Measurements from ENCODE around the gene RESF1.

RESF1 gene

GRCh38 chr12:31974673-31975072 is 15.5 kb downstream of the RESF1 start:
- TF ChIP-seq POLR2A (IDR thresholded peaks at IDR 0.05; ENCODE audit: low read depth, low read length) = no peak
- no peak for DNase-seq (ENCODE audit: insufficient read length, low spot score)
- no peak for FAIRE-seq

GRCh38 chr12:31984806-31985591 is 25.8 kb downstream of the RESF1 start:
- DNase-seq (ENCODE audit: insufficient read length, low spot score) (no peak), FAIRE-seq (no peak)
- no peak for TF ChIP-seq POLR2A (IDR thresholded peaks at IDR 0.05; ENCODE audit: low read depth, low read length)

GRCh38 chr12:31985832-31986231 is 26.6 kb downstream of the RESF1 start:
- no peak for TF ChIP-seq POLR2A (IDR thresholded peaks at IDR 0.05; ENCODE audit: low read depth, low read length)
- FAIRE-seq (no peak), DNase-seq (ENCODE audit: insufficient read length, low spot score) (no peak)

DNA sequence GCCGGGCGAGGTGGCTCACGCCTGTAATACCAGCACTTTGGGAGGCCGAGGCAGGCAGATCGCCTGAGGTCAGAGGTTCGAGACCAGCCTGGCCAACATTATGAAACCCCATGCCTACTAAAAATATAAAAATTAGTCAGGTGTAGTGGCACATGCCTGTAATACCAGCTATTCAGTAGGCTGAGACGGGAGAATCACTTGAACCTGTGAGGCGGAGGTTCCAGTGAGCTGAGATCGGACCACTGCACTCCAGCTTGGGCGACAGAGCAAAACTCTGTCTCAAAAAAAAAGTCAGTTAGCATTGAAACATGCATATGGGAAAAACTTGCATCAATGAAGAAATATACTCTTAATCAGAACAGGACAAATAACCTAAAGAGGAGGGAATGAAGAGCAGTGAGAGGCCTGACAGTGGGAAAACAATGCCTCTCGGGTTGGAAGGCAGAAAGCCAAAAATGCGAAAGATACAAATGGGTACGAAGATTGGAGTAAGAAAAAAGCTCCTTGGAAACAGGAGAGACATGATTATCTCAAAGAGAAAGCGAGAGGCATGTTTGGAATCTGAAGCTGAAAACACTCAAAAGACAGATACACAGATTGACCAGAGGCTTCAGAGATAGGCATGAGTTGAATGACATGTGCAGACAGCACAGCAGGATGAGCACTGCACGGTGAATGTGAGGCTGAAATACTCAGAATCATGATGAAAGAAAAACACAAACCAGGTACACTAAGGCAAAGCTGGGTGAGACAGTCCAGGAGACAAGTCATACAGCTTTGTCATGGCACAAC is 30.6 kb downstream of the RESF1 start:
- TF ChIP-seq POLR2A (IDR thresholded peaks at IDR 0.05; ENCODE audit: low read depth, low read length) = no peak
- FAIRE-seq = no peak
- no peak for DNase-seq (ENCODE audit: insufficient read length, low spot score)

- FAIRE-seq (no peak), DNase-seq (ENCODE audit: insufficient read length, low spot score) (no peak)
- TF ChIP-seq POLR2A (IDR thresholded peaks at IDR 0.05; ENCODE audit: low read depth, low read length) = no peak
Measured at GRCh38 chr12:31991146-31991545, 31.9 kb downstream of the RESF1 start.

DNA sequence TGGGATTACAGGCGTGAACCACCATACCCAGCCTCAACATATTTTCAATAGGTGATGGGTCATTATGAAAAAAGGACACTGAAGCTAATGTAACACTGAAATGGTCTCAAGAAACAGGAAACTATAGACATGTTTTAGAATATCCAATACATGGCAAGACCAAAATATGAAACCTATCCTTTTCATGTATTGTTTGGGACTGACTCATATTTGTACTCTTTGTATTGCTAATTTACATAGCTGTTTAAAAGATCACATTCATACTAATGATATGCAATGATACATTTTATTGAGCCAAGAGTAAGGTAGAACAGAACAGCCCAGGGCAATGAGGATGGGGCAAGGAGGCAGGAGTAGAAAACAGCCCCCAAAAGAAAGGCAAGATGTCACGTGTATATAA is 32.6 kb downstream of the RESF1 start:
- FAIRE-seq (no peak), DNase-seq (ENCODE audit: insufficient read length, low spot score) (no peak)
- TF ChIP-seq POLR2A (IDR thresholded peaks at IDR 0.05; ENCODE audit: low read depth, low read length) = no peak

DNA sequence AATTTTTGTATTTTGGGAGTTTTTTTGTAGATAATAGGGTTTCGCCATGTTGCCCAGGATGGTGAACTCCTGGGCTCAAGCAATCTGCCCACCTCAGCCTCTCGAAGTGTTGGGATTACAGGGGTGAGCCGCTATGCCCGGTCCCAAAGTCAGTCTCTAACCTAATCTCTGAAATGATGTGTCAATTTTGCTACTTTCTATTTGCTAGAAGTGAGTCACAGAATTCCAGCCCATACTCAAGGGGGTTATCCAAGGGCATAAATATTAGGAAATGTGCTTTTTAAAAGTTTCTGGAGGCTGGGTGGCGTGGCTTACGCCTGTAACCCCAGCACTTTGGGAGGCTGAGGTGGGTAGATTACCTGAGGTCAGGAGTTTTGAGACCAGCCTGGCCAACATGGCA is 40.5 kb downstream of the RESF1 start:
- no peak for FAIRE-seq
- no peak for TF ChIP-seq POLR2A (IDR thresholded peaks at IDR 0.05; ENCODE audit: low read depth, low read length)

GRCh38 chr12:32000373-32001005 is 41.3 kb downstream of the RESF1 start:
- no peak for TF ChIP-seq POLR2A (IDR thresholded peaks at IDR 0.05; ENCODE audit: low read depth, low read length)
- DNase-seq (ENCODE audit: insufficient read length, low spot score) = no peak
- no peak for FAIRE-seq

More for the DNA sequence above, 40.5 kb downstream of the RESF1 start:
- DNase-seq (ENCODE audit: insufficient read length, low spot score) = no peak

DNA sequence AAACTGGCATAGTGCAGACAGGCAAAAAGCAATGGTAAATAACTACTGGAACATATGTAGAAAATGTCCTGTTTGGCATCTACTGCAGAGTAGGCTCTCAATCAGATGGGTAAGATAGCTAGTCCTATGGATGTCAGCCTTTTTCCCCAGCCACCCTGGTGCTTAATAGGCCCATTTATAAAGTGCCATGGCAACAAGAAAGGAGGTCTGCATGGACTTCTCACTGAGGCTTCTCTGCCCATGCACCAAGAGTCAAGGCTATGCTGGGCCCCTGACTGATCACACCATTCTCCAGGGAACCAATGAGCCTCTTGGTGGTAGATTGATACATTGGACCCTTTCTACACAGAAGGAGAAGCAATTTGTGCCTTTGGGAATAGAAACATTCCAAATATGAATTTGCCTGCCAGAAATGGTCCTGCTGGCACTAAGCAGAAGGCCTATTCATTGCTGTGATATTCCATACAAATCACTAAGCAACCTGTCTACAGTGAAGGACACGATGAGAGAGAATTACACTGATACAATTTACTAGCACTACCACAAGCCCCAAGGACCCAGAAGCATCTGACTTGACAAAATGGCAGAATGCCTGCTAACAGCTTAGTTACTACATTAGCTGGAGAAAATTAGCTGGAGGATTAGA is 43.8 kb downstream of the RESF1 start:
- no peak for TF ChIP-seq POLR2A (IDR thresholded peaks at IDR 0.05; ENCODE audit: low read depth, low read length)
- no peak for DNase-seq (ENCODE audit: insufficient read length, low spot score)

DNA sequence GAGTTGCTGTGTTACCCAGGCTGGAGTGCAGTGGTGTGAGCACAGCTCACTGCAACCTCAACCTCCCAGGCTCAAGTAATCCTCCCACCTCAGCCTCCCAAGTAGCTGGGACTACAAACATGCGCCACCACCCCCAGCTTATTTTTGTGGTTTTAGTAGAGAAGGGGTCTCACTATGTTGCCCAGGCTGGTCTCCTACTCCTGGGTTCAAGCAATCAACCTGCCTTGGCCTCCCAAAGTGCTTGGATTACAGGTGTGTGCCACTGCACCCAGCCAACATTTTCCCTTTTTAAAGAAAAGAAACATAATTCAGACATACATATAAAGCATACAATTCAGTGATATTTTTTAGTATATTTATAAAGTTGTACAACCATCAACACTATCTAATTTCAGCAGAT is 44.4 kb downstream of the RESF1 start:
- FAIRE-seq (no peak), DNase-seq (ENCODE audit: insufficient read length, low spot score) (no peak)
- no peak for TF ChIP-seq POLR2A (IDR thresholded peaks at IDR 0.05; ENCODE audit: low read depth, low read length)

More for the DNA sequence above, 43.8 kb downstream of the RESF1 start:
- FAIRE-seq = no peak

GRCh38 chr12:32005496-32006125 is 46.4 kb downstream of the RESF1 start:
- no peak for TF ChIP-seq POLR2A (IDR thresholded peaks at IDR 0.05; ENCODE audit: low read depth, low read length)
- FAIRE-seq = no peak
- DNase-seq (ENCODE audit: insufficient read length, low spot score) = no peak

All from H54 (cell line).